MCF 10A (cell line): ENCODE measurements around the gene LRRC47. TPM values are rescaled to one million over a fixed set of nuclear protein-coding genes. Genes with fewer than 3 reads are reported as not detected.

ENCODE experiments used
- BruUV-seq: library from RNA; stranded (reverse); fragments of 400-500 nt; replicated peaks from 2 replicates; lab custom pipeline; 2021; lab: Mats Ljungman, UMichigan
- CTCF ChIA-PET: fragments of 300-600 bp; sonication (Branson Sonifier 250); formaldehyde crosslinking; extraction: SDS; loops from one replicate; lab custom pipeline; 2021; ENCODE audit warnings: antibody characterized with exemption, inconsistent platforms; lab: Yijun Ruan, JAX
- POLR2A ChIA-PET: fragments of 300-600, 350-650 bp; sonication (Branson Sonifier 250); formaldehyde crosslinking; extraction: SDS; loops from one replicate; lab custom pipeline; 2020; ENCODE audit warnings: antibody characterized with exemption, inconsistent platforms; lab: Yijun Ruan, JAX
- DNase-seq: peaks from one replicate; pipeline ENCODE4 v3.0.0-alpha.2; 2018; ENCODE audit not compliant: unreplicated experiment
- H3K27ac Mint-ChIP-seq: one replicate; pipeline ENCODE4 v1.8.0; 2022; ENCODE audit warnings: mild to moderate bottlenecking, low read depth, mixed read lengths; ENCODE audit not compliant: unreplicated experiment
- H3K27me3 Mint-ChIP-seq: one replicate; pipeline ENCODE4 v1.8.0; 2022; ENCODE audit warnings: mixed read lengths; ENCODE audit not compliant: insufficient read depth, unreplicated experiment
- H3K36me3 Mint-ChIP-seq: one replicate; pipeline ENCODE4 v1.8.0; 2022; ENCODE audit warnings: mild to moderate bottlenecking, moderate library complexity, mixed read lengths; ENCODE audit not compliant: insufficient read depth, unreplicated experiment
- H3K4me1 Mint-ChIP-seq: one replicate; pipeline ENCODE4 v1.8.0; 2022; ENCODE audit warnings: mixed read lengths; ENCODE audit not compliant: insufficient read depth, unreplicated experiment
- H3K4me3 Mint-ChIP-seq: one replicate; pipeline ENCODE4 v1.8.0; 2022; ENCODE audit warnings: mild to moderate bottlenecking, moderate library complexity, mixed read lengths; ENCODE audit not compliant: unreplicated experiment
- H3K9me3 Mint-ChIP-seq: one replicate; pipeline ENCODE4 v1.8.0; 2022; ENCODE audit warnings: mixed read lengths; ENCODE audit not compliant: unreplicated experiment
- intact Hi-C: fragments of 100-400 bp; cut with micrococcal nuclease; formaldehyde crosslinking; loops from 2 replicates; pipeline ENCODE4 v1.14.1; 2022
- total RNA-seq: library from RNA; stranded (reverse); gene quantifications from 2 replicates; pipeline ENCODE4 v1.2.3, GENCODE V29; 2022
- TF ChIP-seq, protein P1 (sequence below): fragments of 200-600 bp; IDR thresholded peaks from one replicate; pipeline ENCODE4 v1.8.0; 2022; ENCODE audit warnings: antibody characterized with exemption, mild to moderate bottlenecking; ENCODE audit not compliant: unreplicated experiment

Gene LRRC47
- total RNA-seq, 1 experiment from 2014 or later = 46.1 TPM

DNA sequence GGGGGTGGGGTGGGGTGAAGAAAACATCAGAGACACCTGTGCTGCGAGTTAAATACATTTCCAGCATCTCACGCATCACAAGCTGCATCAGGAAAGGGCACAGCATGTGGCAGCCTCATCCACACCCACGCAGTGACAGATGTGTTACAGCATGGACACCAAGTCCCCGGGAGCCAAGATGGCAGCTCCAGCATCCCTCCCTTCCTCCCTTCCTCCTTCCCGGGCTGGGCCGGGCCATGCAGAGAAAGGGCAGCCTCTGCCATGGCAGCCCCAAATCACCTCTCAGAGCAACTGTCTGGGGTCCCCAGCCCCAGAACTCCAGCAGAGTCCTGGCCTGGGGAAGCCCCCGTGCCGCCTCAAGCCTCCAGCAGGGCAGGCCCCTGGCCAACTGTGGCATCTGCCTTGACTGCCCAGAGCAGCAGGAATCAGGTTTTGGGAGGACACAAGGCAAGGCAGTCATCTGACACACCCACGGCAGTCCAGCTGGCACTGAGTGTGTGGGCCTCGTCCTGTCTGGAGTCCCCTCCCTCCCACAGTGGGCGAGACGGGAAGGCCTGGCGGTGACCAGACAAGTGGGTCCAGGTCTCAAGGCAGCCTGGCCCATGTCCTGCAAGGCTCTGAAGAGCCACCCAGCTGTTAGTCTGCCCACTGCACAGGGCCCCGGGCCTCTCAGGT, 17.6 kb downstream of the LRRC47 start:
- TF ChIP-seq, protein P1, sequence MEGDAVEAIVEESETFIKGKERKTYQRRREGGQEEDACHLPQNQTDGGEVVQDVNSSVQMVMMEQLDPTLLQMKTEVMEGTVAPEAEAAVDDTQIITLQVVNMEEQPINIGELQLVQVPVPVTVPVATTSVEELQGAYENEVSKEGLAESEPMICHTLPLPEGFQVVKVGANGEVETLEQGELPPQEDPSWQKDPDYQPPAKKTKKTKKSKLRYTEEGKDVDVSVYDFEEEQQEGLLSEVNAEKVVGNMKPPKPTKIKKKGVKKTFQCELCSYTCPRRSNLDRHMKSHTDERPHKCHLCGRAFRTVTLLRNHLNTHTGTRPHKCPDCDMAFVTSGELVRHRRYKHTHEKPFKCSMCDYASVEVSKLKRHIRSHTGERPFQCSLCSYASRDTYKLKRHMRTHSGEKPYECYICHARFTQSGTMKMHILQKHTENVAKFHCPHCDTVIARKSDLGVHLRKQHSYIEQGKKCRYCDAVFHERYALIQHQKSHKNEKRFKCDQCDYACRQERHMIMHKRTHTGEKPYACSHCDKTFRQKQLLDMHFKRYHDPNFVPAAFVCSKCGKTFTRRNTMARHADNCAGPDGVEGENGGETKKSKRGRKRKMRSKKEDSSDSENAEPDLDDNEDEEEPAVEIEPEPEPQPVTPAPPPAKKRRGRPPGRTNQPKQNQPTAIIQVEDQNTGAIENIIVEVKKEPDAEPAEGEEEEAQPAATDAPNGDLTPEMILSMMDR = no peak
- Mint-ChIP-seq H3K36me3 (peaks cover 47% of the 10 kb centered on the region), H3K9me3 (no peaks in the 10 kb centered on the region), H3K27me3 (no peaks in the 10 kb centered on the region), H3K4me1 (no peaks in the 10 kb centered on the region), H3K4me3 (no peak overlapping the region), H3K27ac (no peak overlapping the region)
- ChIA-PET CTCF (interaction anchor here (0.6 kb wide), 1 partner anchor 212 kb away, joined by 3 read pairs; no protein-coding TSS in a partner anchor), POLR2A (interaction anchor here (0.8 to 1.2 kb wide), 2 partner anchors 17 to 18 kb away, joined by 4 to 6 read pairs; partner anchors contain the start of gene LRRC47)
- BruUV-seq = no TSS peak
- DNase-seq = no peak
- intact Hi-C loops = no loop called here

DNA sequence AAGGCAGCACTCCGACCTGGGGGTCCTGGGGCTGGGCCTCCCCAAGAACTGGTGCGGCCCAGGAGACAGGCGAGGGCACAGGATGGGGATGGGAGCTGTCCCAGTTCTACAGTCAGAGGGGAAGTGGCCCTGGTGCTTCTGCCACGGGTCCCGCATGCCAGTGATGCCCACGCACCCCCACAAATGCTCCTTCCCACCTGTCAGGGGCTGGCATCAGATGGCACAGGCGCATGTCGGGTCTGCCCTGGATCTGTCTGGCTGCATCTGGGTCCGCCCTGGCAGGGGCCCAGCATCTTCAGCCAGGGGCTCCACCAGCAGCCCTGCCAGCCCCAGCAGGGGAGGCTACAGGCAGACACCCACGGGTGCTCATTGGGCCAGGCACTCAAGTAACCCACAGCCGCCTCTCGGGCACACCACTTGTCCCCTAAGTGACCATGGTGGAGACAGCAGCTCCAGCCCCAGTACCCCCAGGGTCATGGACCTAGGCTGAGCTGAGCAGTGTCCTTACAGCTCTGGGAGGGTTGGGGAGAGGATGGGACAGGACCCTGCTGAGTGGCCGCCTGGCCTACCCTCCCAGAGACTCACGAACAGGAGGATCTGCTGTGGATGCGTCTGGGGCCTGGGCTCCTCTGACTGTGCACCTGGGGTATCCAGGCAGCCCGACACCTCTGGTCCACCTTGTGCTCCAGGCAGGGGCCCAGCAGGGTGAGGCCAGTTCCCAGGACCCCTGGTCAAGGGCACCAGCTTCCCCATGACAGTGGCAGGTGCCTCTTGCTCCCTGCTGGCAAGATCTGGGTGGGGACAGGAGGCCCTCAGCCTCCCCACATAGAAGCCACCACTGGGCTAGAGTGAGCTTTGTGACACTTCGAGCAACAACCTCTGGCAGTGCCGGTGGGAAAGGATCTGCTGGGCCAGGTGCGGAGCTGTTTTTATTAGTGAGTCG, 18.4 kb downstream of the LRRC47 start:
- TF ChIP-seq, protein P1 = no peak
- no peak overlapping the region for H3K4me3 Mint-ChIP-seq
- H3K9me3 Mint-ChIP-seq = no peaks in the 10 kb centered on the region
- peaks cover 39% of the 10 kb centered on the region for H3K36me3 Mint-ChIP-seq
- ChIA-PET POLR2A (interaction anchor here (1.2 kb wide), 1 partner anchor 18 kb away, joined by 6 read pairs; the partner anchor contains the start of gene LRRC47), CTCF (interaction anchor here (0.6 kb wide), 1 partner anchor 211 kb away, joined by 3 read pairs; no protein-coding TSS in a partner anchor)
- no peaks in the 10 kb centered on the region for H3K27me3 Mint-ChIP-seq
- intact Hi-C loops = no loop called here
- DNase-seq = no peak
- H3K27ac Mint-ChIP-seq = no peak overlapping the region
- H3K4me1 Mint-ChIP-seq = no peaks in the 10 kb centered on the region
- no TSS peak for BruUV-seq

DNA sequence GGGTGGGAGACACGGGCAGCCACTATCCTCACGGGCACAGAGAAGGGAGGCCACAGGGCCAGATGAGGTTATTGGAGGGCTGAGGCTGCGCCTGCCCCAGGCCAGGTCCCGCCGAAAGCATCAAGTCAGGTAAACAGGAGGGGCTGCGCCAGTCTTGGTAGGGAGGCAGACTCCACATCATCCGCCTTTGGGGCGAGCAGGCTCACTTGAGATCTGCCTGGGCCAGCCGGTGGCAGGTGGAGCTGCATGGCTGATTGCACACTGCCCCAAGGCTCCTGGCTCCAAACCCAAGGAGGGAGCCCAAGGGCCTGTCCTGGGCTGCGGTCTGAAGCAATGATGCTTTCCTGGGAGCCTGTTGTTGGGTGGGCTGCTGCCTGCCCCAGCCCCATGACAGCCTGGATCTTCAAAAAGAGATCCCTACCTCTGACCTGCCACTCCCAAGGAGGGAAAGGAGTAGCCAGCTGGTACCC, 19.2 kb downstream of the LRRC47 start:
- H3K4me1 Mint-ChIP-seq = no peaks in the 10 kb centered on the region
- DNase-seq = no peak
- ChIA-PET CTCF (no interaction called here), POLR2A (interaction anchor here (1.2 kb wide), 1 partner anchor 19 kb away, joined by 6 read pairs; the partner anchor contains the start of gene LRRC47)
- intact Hi-C loops = no loop called here
- H3K27ac Mint-ChIP-seq = no peak overlapping the region
- H3K27me3 Mint-ChIP-seq = no peaks in the 10 kb centered on the region
- peaks cover 31% of the 10 kb centered on the region for H3K36me3 Mint-ChIP-seq
- no peak overlapping the region for H3K4me3 Mint-ChIP-seq
- BruUV-seq = no TSS peak
- TF ChIP-seq, protein P1 = no peak
- no peaks in the 10 kb centered on the region for H3K9me3 Mint-ChIP-seq
